Activated naive CD8-positive, alpha-beta T cell treated with anti-CD3 and anti-CD28 coated beads, Interleukin-2, amount 10 ng/mL, durations not matched to agents 7 days and 5 days (primary cell): ENCODE data around the gene GNAQ. TPM values are rescaled to one million over a fixed set of nuclear protein-coding genes. Genes with fewer than 3 reads are reported as not detected.
A peak's percentile ranks its signal among the peaks of the same experiment; 100 is the strongest.

Experiments used
- ATAC-seq: fragments of 150-1000 bp; cut with Tn5 transposase; one replicate; pipeline ENCODE4 v1.10.0; 2021; ENCODE audit warnings: low read depth, moderate library complexity
- POLR2A ChIA-PET: fragments of 350-600 bp; sonication (Branson Sonifier 250); formaldehyde crosslinking; loops from one replicate; lab custom pipeline; 2021; ENCODE audit warnings: antibody characterized with exemption; lab: Charles Lee
- DNase-seq: peaks from one replicate; pipeline ENCODE4 v3.0.0; 2021
- H3K27ac Mint-ChIP-seq: one replicate; pipeline ENCODE4 v1.8.0; 2022; ENCODE audit warnings: mild to moderate bottlenecking, mixed read lengths
- H3K27me3 Mint-ChIP-seq: one replicate; pipeline ENCODE4 v1.8.0; 2022; ENCODE audit warnings: mild to moderate bottlenecking, moderate library complexity, mixed read lengths
- H3K36me3 Mint-ChIP-seq: one replicate; pipeline ENCODE4 v1.8.0; 2021; ENCODE audit warnings: mild to moderate bottlenecking, mixed read lengths
- H3K4me1 Mint-ChIP-seq: one replicate; pipeline ENCODE4 v1.8.0; 2021; ENCODE audit warnings: mixed read lengths
- H3K4me3 Mint-ChIP-seq: one replicate; pipeline ENCODE4 v1.8.0; 2022; ENCODE audit warnings: mild to moderate bottlenecking, moderate library complexity, mixed read lengths
- H3K9me3 Mint-ChIP-seq: one replicate; pipeline ENCODE4 v1.8.0; 2021; ENCODE audit warnings: mixed read lengths
- total RNA-seq, 2 experiments: library from RNA; stranded (reverse); gene quantifications; one replicate each; pipeline ENCODE4 v1.2.3, GENCODE V29; 2021

The GNAQ gene
- total RNA-seq, 2 experiments from 2014 or later: 25.5 to 30.4 TPM

DNA sequence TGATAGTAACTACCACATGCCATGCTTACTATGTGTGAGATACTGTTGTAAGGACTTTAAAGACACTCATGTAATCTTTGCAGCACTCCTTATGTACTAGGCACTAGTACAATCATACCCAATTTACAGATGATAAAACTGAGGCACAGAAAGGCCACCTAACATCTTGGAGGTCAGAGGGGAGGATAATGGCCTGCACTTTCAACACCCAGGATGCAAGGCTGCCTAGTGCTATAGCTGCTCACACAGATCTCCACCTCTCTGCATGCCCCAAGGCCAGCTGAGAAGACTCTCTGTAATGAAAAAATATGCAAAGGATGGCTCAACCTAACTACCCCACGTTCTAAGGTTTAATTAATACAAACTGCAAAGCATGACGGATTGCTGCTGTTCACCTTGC lies 57.2 kb downstream of the GNAQ start:
- Mint-ChIP-seq H3K4me3 (no peak overlapping the region), H3K27me3 (no peaks in the 10 kb centered on the region), H3K9me3 (peaks cover 1% of the 10 kb centered on the region), H3K27ac (no peak overlapping the region), H3K4me1 (peaks cover 33% of the 10 kb centered on the region), H3K36me3 (peaks cover 22% of the 10 kb centered on the region)
- no peak for ATAC-seq
- no peak for DNase-seq
- POLR2A ChIA-PET: interaction anchor here (0.5 to 0.6 kb wide), 2 partner anchors 55 to 101 kb away, joined by 3 read pairs; no protein-coding TSS in a partner anchor

GRCh38 chr9:77969083-77969482 lies 62.5 kb downstream of the GNAQ start:
- Mint-ChIP-seq H3K27me3 (peaks cover 3% of the 10 kb centered on the region), H3K9me3 (peaks cover 1% of the 10 kb centered on the region), H3K4me1 (peaks cover 9% of the 10 kb centered on the region), H3K36me3 (peaks cover 29% of the 10 kb centered on the region), H3K27ac (no peak overlapping the region), H3K4me3 (no peak overlapping the region)
- ATAC-seq (no peak), DNase-seq (no peak)
- POLR2A ChIA-PET: no interaction called here

- Mint-ChIP-seq H3K4me1 (peaks cover 9% of the 10 kb centered on the region), H3K36me3 (peaks cover 28% of the 10 kb centered on the region), H3K4me3 (no peak overlapping the region), H3K27me3 (peaks cover 3% of the 10 kb centered on the region), H3K9me3 (peaks cover 1% of the 10 kb centered on the region), H3K27ac (no peak overlapping the region)
- POLR2A ChIA-PET: no interaction called here
- no peak for ATAC-seq
- no peak for DNase-seq
Observed at GRCh38 chr9:77968506-77968905, 63.1 kb downstream of the GNAQ start.

GRCh38 chr9:77966718-77967117 lies 64.9 kb downstream of the GNAQ start:
- Mint-ChIP-seq H3K36me3 (peaks cover 36% of the 10 kb centered on the region), H3K27me3 (peaks cover 3% of the 10 kb centered on the region), H3K9me3 (peaks cover 1% of the 10 kb centered on the region), H3K4me3 (no peak overlapping the region), H3K27ac (no peak overlapping the region), H3K4me1 (peaks cover 16% of the 10 kb centered on the region)
- POLR2A ChIA-PET: no interaction called here
- DNase-seq: no peak
- ATAC-seq: no peak

- H3K4me3 Mint-ChIP-seq: no peak overlapping the region
- POLR2A ChIA-PET: interaction anchor here (0.6 kb wide), 1 partner anchor 91 kb away, joined by 4 read pairs; no protein-coding TSS in a partner anchor
- H3K27me3 Mint-ChIP-seq: peaks cover 3% of the 10 kb centered on the region
- no peak for ATAC-seq
- no peak for DNase-seq
- H3K36me3 Mint-ChIP-seq: peaks cover 26% of the 10 kb centered on the region
- peaks cover 19% of the 10 kb centered on the region for H3K4me1 Mint-ChIP-seq
- no peak overlapping the region for H3K27ac Mint-ChIP-seq
- no peaks in the 10 kb centered on the region for H3K9me3 Mint-ChIP-seq
Observed at GRCh38 chr9:77965445-77966123, 66.0 kb downstream of the GNAQ start.

DNA sequence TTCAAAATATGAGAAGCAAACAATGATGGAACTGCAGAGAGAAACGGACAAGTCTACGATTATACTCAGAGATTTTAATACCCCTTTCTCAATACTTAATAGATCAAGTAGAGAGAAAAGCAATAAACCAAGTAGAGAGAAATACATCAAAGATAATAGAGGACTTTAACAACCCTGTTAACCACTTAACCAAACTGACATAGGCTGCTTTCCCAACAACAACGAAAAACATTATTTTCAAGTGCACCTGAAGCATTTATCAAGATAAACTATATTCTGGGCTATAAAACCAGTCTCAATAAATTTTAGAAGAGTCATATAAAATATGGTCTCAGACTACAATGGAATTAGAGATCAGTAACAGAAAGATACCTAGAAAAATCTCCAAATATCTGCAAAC lies 67.4 kb downstream of the GNAQ start:
- Mint-ChIP-seq H3K27me3 (peaks cover 3% of the 10 kb centered on the region), H3K4me1 (peaks cover 16% of the 10 kb centered on the region), H3K36me3 (peaks cover 21% of the 10 kb centered on the region), H3K27ac (no peak overlapping the region), H3K4me3 (no peak overlapping the region), H3K9me3 (peaks cover 2% of the 10 kb centered on the region)
- POLR2A ChIA-PET: no interaction called here
- DNase-seq (no peak), ATAC-seq (no peak)

DNA sequence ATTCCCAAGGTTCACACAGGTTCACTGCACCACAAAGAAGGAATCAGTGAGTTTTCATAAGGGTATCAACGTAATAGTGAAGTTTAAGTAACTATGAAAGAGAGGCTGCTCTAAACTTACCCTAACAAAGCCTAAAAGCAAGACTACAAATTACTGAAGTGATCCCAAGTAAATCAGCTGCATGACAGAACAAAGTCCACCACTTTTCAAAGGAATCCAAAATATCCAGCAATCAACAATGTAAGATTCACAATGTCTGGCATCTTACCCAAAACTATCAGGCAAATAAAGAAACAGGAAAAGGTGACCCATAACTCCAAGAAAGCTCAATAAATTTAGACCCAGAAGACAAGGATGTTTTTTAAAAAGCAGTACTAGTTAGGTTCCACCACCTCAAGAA lies 70.1 kb downstream of the GNAQ start:
- H3K4me1 Mint-ChIP-seq: peaks cover 31% of the 10 kb centered on the region
- DNase-seq: no peak
- H3K9me3 Mint-ChIP-seq: peaks cover 2% of the 10 kb centered on the region
- H3K4me3 Mint-ChIP-seq: no peak overlapping the region
- H3K36me3 Mint-ChIP-seq: peaks cover 19% of the 10 kb centered on the region
- POLR2A ChIA-PET: no interaction called here
- no peak overlapping the region for H3K27ac Mint-ChIP-seq
- peaks cover 3% of the 10 kb centered on the region for H3K27me3 Mint-ChIP-seq
- ATAC-seq: no peak

GRCh38 chr9:77960356-77961153 lies 71.1 kb downstream of the GNAQ start:
- H3K27me3 Mint-ChIP-seq: peaks cover 3% of the 10 kb centered on the region
- peaks cover 19% of the 10 kb centered on the region for H3K36me3 Mint-ChIP-seq
- DNase-seq (no peak), ATAC-seq (no peak)
- peaks cover 32% of the 10 kb centered on the region for H3K4me1 Mint-ChIP-seq
- H3K27ac Mint-ChIP-seq: no peak overlapping the region
- H3K4me3 Mint-ChIP-seq: no peak overlapping the region
- H3K9me3 Mint-ChIP-seq: peaks cover 2% of the 10 kb centered on the region
- POLR2A ChIA-PET: no interaction called here

- no peak overlapping the region for H3K27ac Mint-ChIP-seq
- peaks cover 16% of the 10 kb centered on the region for H3K36me3 Mint-ChIP-seq
- no peak overlapping the region for H3K4me3 Mint-ChIP-seq
- DNase-seq (no peak), ATAC-seq (no peak)
- H3K27me3 Mint-ChIP-seq: no peaks in the 10 kb centered on the region
- peaks cover 31% of the 10 kb centered on the region for H3K4me1 Mint-ChIP-seq
- POLR2A ChIA-PET: no interaction called here
- peaks cover 2% of the 10 kb centered on the region for H3K9me3 Mint-ChIP-seq
Observed at GRCh38 chr9:77959803-77960202, 71.8 kb downstream of the GNAQ start.

GRCh38 chr9:77957652-77958051 lies 74.0 kb downstream of the GNAQ start:
- Mint-ChIP-seq H3K27me3 (no peaks in the 10 kb centered on the region), H3K27ac (no peak overlapping the region), H3K9me3 (peaks cover 2% of the 10 kb centered on the region), H3K4me1 (peaks cover 36% of the 10 kb centered on the region), H3K36me3 (peaks cover 10% of the 10 kb centered on the region), H3K4me3 (no peak overlapping the region)
- DNase-seq (no peak), ATAC-seq (peak; percentile 30)
- POLR2A ChIA-PET: no interaction called here

DNA sequence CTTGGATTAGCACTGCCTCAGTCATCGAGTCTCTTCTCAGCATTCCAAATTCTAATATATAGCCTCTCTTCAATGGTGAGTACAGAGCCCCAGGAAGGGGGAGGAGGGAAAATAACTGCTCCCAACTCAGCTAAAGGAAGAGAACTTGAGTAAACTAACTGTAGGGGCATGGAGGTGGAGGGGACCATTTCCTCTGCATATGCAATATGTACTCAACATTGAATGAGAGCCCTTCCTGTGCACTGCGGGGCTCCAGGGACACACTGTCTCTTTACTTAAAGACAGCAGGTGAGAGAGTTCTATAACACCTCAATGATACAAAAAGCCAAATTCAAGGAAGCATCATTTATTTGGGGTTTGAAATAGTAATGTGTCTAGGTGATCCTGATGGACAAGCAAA lies 75.1 kb downstream of the GNAQ start:
- ATAC-seq (no peak), DNase-seq (no peak)
- Mint-ChIP-seq H3K36me3 (peaks cover 10% of the 10 kb centered on the region), H3K4me3 (no peak overlapping the region), H3K27me3 (no peaks in the 10 kb centered on the region), H3K9me3 (peaks cover 2% of the 10 kb centered on the region), H3K4me1 (peaks cover 31% of the 10 kb centered on the region), H3K27ac (no peak overlapping the region)
- POLR2A ChIA-PET: no interaction called here

DNA sequence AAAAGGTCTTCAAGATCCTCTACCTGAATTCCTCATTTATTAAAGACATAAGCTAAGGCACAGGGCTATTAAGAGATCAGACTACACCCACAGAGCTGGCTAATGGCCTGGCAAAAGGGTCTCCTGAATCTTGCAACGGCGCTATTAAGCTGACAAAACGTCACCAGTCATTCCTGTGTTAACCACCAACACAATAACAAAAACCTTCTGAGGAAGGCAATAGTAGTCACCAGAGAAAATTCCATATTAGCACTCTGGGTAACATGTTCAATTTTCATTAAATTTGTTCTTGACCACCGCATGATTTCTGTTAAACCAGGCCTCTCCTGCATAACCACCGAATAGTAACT lies 77.0 kb downstream of the GNAQ start:
- H3K4me1 Mint-ChIP-seq: peaks cover 27% of the 10 kb centered on the region

DNA sequence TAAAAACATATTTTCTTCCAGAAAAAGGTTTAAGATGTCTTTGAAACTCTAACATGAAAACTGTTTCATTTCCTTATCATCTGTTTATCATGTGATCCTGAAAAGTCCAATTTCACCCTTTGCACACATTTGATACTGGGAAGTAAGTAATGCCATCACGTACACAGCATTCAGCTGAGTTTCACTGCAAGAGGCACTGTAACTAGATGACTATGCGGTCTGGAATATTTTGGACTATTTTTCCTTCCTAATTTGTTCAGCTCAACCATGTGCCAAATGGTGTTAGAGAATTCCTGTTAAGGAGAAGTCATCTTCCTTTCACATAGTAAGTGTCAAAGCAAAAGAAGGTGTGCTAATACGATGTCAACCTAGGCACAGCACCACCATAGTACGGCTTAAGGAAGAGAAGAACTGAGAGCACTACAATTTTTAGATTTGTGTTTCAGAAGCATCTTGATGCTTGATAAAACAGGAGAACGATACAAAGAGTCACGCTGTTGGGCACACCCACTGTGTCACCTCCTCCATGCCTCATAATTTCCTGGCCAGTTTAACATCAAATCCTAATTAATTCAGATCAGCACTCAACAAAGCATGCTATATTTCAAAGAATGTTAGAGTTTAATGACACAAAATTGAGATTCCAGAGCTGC lies 77.5 kb downstream of the GNAQ start:
- H3K4me1 Mint-ChIP-seq: peaks cover 27% of the 10 kb centered on the region
- DNase-seq (no peak), ATAC-seq (no peak)
- no peaks in the 10 kb centered on the region for H3K27me3 Mint-ChIP-seq
- H3K27ac Mint-ChIP-seq: no peak overlapping the region
- H3K36me3 Mint-ChIP-seq: peaks cover 8% of the 10 kb centered on the region
- H3K9me3 Mint-ChIP-seq: no peaks in the 10 kb centered on the region
- POLR2A ChIA-PET: no interaction called here
- H3K4me3 Mint-ChIP-seq: no peak overlapping the region

More for the DNA sequence above, 77.0 kb downstream of the GNAQ start:
- POLR2A ChIA-PET: no interaction called here
- ATAC-seq: no peak
- Mint-ChIP-seq H3K27me3 (no peaks in the 10 kb centered on the region), H3K36me3 (peaks cover 8% of the 10 kb centered on the region), H3K4me3 (no peak overlapping the region), H3K27ac (no peak overlapping the region), H3K9me3 (no peaks in the 10 kb centered on the region)
- no peak for DNase-seq
